Mammary epithelial cell (primary cell): ENCODE measurements around the gene TAF10.

Source experiments
- EZH2 ChIP-seq: IDR thresholded peaks from 2 replicates; pipeline ENCODE4 v1.6.1; 2012; ENCODE audit warnings: low read length, inconsistent platforms, borderline replicate concordance
- TF ChIP-seq, protein P1 (sequence below), 2 donors: IDR thresholded peaks in 1 of 2; conservative IDR thresholded peaks in 1 of 2; 2 replicates each; pipeline ENCODE4 v1.5.1; 2011 to 2012; ENCODE audit warnings: inconsistent platforms in 2 of 2, low read length in 2 of 2, mild to moderate bottlenecking in 2 of 2, control low read depth in 1 of 2, low read depth in 1 of 2; ENCODE audit not compliant: insufficient read depth in 1 of 2; ENCODE audit errors: extremely low read depth in 1 of 2

DNA sequence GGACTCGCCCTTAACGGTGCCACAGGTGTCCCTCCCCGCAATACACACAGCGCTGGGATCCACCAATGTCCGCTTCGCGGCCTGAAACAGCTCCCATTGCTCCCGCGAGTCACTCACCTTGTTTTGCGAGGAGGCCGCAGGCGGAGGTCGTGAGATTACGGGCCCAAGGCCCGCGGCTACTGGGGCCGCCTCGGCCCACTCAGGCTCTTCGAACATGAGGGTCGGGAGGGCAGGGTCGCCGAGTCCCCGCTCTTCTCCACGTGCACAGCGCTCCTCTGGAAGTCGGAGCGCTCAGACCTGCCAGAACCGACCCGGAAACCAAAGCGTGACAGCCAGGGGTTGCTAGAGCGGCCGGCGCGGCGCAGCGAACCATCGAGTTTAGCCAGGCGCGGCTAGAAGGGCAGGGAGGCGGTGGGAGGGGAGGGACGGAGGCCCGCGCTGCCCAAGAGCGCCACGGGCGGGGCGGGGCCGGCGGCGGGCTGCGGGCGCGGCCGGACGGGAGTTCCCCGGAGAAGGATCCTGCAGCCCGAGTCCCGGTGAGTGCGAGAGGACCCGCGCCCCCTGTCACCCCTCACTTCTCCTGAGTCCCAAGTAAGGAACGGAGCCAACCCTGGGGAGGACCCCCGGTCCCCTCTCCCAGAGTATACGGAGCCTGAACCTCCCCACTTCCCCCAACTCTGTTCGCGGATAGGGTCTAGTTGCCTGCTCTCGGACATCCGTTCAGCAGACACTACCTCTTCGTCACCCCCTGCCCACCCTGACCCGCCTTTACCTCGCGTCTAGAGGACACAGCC lies 8.5 kb downstream of the TAF10 start, which contains the start of the genes ILK and RRP8:
- TF ChIP-seq, protein P1, sequence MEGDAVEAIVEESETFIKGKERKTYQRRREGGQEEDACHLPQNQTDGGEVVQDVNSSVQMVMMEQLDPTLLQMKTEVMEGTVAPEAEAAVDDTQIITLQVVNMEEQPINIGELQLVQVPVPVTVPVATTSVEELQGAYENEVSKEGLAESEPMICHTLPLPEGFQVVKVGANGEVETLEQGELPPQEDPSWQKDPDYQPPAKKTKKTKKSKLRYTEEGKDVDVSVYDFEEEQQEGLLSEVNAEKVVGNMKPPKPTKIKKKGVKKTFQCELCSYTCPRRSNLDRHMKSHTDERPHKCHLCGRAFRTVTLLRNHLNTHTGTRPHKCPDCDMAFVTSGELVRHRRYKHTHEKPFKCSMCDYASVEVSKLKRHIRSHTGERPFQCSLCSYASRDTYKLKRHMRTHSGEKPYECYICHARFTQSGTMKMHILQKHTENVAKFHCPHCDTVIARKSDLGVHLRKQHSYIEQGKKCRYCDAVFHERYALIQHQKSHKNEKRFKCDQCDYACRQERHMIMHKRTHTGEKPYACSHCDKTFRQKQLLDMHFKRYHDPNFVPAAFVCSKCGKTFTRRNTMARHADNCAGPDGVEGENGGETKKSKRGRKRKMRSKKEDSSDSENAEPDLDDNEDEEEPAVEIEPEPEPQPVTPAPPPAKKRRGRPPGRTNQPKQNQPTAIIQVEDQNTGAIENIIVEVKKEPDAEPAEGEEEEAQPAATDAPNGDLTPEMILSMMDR (conservative IDR thresholded peaks at IDR 0.05 in 1 of 2, IDR thresholded peaks at IDR 0.05 in 1 of 2; ENCODE audit: extremely low read depth in 1 of 2, insufficient read depth in 1 of 2, low read depth in 1 of 2, low read length in 2 of 2) = peak in 1 of 2 donors; percentile 35
- no peak for TF ChIP-seq EZH2
